Measurements from ENCODE around the gene HOXC5. TPM values are rescaled to one million over a fixed set of nuclear protein-coding genes. Genes with fewer than 3 reads are reported as not detected.

HOXC5 gene
- total RNA-seq, 1 experiment from 2014 or later, result 3.4 TPM

DNA sequence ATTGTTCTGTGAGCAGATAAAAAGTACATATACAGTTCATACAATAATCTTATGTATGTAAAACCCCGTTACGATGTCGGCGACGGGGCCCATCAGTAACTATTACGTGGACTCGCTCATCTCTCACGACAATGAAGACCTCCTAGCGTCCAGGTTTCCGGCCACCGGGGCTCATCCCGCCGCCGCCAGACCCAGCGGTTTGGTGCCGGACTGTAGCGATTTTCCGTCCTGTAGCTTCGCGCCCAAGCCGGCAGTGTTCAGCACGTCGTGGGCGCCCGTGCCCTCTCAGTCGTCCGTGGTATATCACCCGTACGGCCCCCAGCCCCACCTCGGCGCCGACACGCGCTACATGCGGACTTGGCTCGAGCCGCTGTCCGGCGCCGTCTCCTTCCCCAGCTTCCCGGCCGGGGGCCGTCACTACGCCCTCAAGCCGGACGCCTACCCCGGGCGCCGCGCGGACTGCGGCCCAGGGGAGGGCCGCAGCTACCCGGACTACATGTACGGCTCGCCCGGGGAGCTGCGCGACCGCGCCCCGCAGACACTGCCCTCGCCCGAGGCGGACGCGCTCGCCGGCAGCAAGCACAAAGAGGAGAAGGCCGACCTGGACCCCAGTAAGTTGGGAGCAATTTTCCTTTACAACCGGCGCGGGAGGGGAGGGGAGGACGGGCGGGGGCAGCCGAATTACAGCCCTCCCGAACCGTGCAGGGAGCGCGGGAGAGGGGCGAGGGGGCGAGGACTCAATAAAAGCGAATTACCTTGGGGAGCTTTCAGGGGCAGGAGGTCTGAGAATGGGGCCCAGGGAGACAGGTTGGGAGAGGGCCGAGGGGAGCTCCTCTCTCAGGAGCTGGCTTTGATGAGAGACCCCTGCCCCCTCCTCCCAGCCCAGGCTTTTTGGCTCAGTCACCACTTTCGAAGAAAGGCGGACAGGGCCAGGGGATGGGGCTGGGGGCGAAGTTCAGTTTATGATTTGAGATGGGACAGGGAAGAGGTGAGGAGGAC, 32.4 kb upstream of the HOXC5 start, which contains the start of gene HOXC9:
TSS of gene HOXC9 (plus strand) at position 46 of the 999 bp plus-strand sequence. CDS start at position 74, 28 bp downstream.
- TF ChIP-seq, protein P1, sequence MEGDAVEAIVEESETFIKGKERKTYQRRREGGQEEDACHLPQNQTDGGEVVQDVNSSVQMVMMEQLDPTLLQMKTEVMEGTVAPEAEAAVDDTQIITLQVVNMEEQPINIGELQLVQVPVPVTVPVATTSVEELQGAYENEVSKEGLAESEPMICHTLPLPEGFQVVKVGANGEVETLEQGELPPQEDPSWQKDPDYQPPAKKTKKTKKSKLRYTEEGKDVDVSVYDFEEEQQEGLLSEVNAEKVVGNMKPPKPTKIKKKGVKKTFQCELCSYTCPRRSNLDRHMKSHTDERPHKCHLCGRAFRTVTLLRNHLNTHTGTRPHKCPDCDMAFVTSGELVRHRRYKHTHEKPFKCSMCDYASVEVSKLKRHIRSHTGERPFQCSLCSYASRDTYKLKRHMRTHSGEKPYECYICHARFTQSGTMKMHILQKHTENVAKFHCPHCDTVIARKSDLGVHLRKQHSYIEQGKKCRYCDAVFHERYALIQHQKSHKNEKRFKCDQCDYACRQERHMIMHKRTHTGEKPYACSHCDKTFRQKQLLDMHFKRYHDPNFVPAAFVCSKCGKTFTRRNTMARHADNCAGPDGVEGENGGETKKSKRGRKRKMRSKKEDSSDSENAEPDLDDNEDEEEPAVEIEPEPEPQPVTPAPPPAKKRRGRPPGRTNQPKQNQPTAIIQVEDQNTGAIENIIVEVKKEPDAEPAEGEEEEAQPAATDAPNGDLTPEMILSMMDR (IDR thresholded peaks at IDR 0.05; ENCODE audit: insufficient read depth in 1 of 2, low read depth in 1 of 2, low read length in 1 of 2, severe bottlenecking in 1 of 2, unreplicated experiment in 1 of 2), result no peak
- no peaks in the 10 kb centered on the region for H3K36me3 Mint-ChIP-seq (ENCODE audit: insufficient read depth, unreplicated experiment)
- Histone ChIP-seq H3K4me3 (ENCODE audit: low read depth, low read length) (no peak within 1 kb of the TSS), H3K9me3 (no peaks in the 10 kb centered on the region), H3K4me1 (peaks cover 8% of the 10 kb centered on the region), H3K36me3 (ENCODE audit: control insufficient read depth, insufficient read depth, low read length) (no peaks in the 10 kb centered on the region), H3K27me3 (replicated peaks; ENCODE audit: control insufficient read depth, insufficient read depth, low read length) (no peaks in the 10 kb centered on the region)
- ChIA-PET CTCF (interaction anchor here (0.6 to 1.1 kb wide), 3 partner anchors 8 to 201 kb away, joined by 3 to 4 read pairs (median 3); partner anchors contain the start of gene HOXC8), POLR2A (no interaction called here)
- H3K27me3 Mint-ChIP-seq (ENCODE audit: insufficient read depth, unreplicated experiment), result no peaks in the 10 kb centered on the region
- peak within 1 kb of the TSS; percentile 58 for H3K4me3 Mint-ChIP-seq (ENCODE audit: unreplicated experiment)
- intact Hi-C loops (cut with micrococcal nuclease; ENCODE audit: unreplicated experiment), result no loop called here
- peaks cover 7% of the 10 kb centered on the region for H3K4me1 Mint-ChIP-seq (ENCODE audit: low read depth, unreplicated experiment)
- H3K27ac Mint-ChIP-seq (ENCODE audit: unreplicated experiment), result no peak within 1 kb of the TSS
- no peak for DNase-seq
- no peaks in the 10 kb centered on the region for H3K9me3 Mint-ChIP-seq (ENCODE audit: unreplicated experiment)
- no TSS peak for BruUV-seq (replicated peaks)

- Mint-ChIP-seq H3K27ac (ENCODE audit: unreplicated experiment) (no peak overlapping the region), H3K9me3 (ENCODE audit: unreplicated experiment) (no peaks in the 10 kb centered on the region), H3K4me1 (ENCODE audit: low read depth, unreplicated experiment) (peaks cover 7% of the 10 kb centered on the region), H3K27me3 (ENCODE audit: insufficient read depth, unreplicated experiment) (no peaks in the 10 kb centered on the region), H3K36me3 (ENCODE audit: insufficient read depth, unreplicated experiment) (no peaks in the 10 kb centered on the region), H3K4me3 (ENCODE audit: unreplicated experiment) (no peak overlapping the region)
- no peaks in the 10 kb centered on the region for H3K27me3 ChIP-seq (replicated peaks; ENCODE audit: control insufficient read depth, insufficient read depth, low read length)
- H3K4me3 ChIP-seq (ENCODE audit: low read depth, low read length), result no peak overlapping the region
- intact Hi-C loops (cut with micrococcal nuclease; ENCODE audit: unreplicated experiment), result no loop called here
- H3K36me3 ChIP-seq (ENCODE audit: control insufficient read depth, insufficient read depth, low read length), result no peaks in the 10 kb centered on the region
- peaks cover 12% of the 10 kb centered on the region for H3K4me1 ChIP-seq
- ChIA-PET POLR2A (no interaction called here), CTCF (interaction anchor here (1.1 kb wide), 1 partner anchor 200 kb away, joined by 3 read pairs; no protein-coding TSS in a partner anchor)
- BruUV-seq (replicated peaks), result no TSS peak
- no peaks in the 10 kb centered on the region for H3K9me3 ChIP-seq
- TF ChIP-seq, protein P1 (IDR thresholded peaks at IDR 0.05; ENCODE audit: insufficient read depth in 1 of 2, low read depth in 1 of 2, low read length in 1 of 2, severe bottlenecking in 1 of 2, unreplicated experiment in 1 of 2), result no peak
- no peak for DNase-seq
Observed at GRCh38 chr12:54001283-54002187, 31.3 kb upstream of the HOXC5 start.

All from Caco-2 (cell line).